K562 (cell line): ENCODE data around the gene PIGQ. TPM values are rescaled to one million over a fixed set of nuclear protein-coding genes. Genes with fewer than 3 reads are reported as not detected.

Experiments used
- ATF1 ChIP-seq, 2 experiments: fragments of 450-650 bp in 1 of 2; IDR thresholded peaks; 2 replicates each; pipeline ENCODE4 v1.6.1; 2016; ENCODE audit warnings: missing compliant biosample characterization in 1 of 2, missing genetic modification characterization in 1 of 2
- BACH1 ChIP-seq: fragments of 200-800 bp; sonication (Bioruptor generic); IDR thresholded peaks from 2 replicates; pipeline ENCODE4 v1.6.1; 2016; ENCODE audit warnings: missing genetic modification characterization, missing compliant biosample characterization
- CEBPG ChIP-seq, 3 experiments: fragments of 200-800 bp in 1 of 3; sonication (Bioruptor generic) in 1 of 3; sonication (generic) in 1 of 3; formaldehyde crosslinking in 1 of 3; IDR thresholded peaks in 2 of 3; conservative IDR thresholded peaks in 1 of 3; 2 replicates each; pipeline versions ENCODE4 v1.6.1 to v1.8.0; 2016 to 2022; ENCODE audit warnings: missing compliant biosample characterization in 2 of 3, missing genetic modification characterization in 2 of 3, mild to moderate bottlenecking in 1 of 3, missing genetic modification reagents in 1 of 3
- CXXC5 ChIP-seq: fragments of 250-450 bp; sonication (Bioruptor Pico); IDR thresholded peaks from 2 replicates; pipeline ENCODE4 v1.8.0; 2022; ENCODE audit warnings: inconsistent platforms, mild to moderate bottlenecking, moderate library complexity
- FOS ChIP-seq: IDR thresholded peaks from 3 replicates; pipeline ENCODE4 v1.6.1; 2011; ENCODE audit not compliant: insufficient read length; ENCODE audit errors: extremely low read depth
- HLTF ChIP-seq: fragments of 450-650 bp; IDR thresholded peaks from 2 replicates; pipeline ENCODE4 v1.6.1; 2016
- HNRNPLL ChIP-seq: fragments of 200-400 bp; formaldehyde crosslinking; IDR thresholded peaks from 2 replicates; pipeline ENCODE4 v1.6.1; 2017; ENCODE audit warnings: low read length, low read depth, mild to moderate bottlenecking; ENCODE audit not compliant: poor library complexity, severe bottlenecking
- LCOR ChIP-seq: sonication (generic); formaldehyde crosslinking; IDR thresholded peaks from 2 replicates; pipeline ENCODE4 v1.8.0; 2022; ENCODE audit warnings: mild to moderate bottlenecking, missing genetic modification reagents
- NCOA4 ChIP-seq: fragments of 450-650 bp; IDR thresholded peaks from 2 replicates; pipeline ENCODE4 v1.6.1; 2018; ENCODE audit warnings: mild to moderate bottlenecking; ENCODE audit not compliant: partially characterized antibody
- POLR2A ChIP-seq: fragments of 450-650 bp; conservative IDR thresholded peaks from 2 replicates; pipeline ENCODE4 v1.6.1; 2016
- PYGO2 ChIP-seq: fragments of 450-650 bp; IDR thresholded peaks from 2 replicates; pipeline ENCODE4 v1.6.1; 2016; ENCODE audit warnings: mild to moderate bottlenecking, missing genetic modification characterization, moderate library complexity, missing compliant biosample characterization
- RBBP5 ChIP-seq: fragments of 200-600 bp; sonication (generic); IDR thresholded peaks from 2 replicates; pipeline ENCODE4 v1.6.1; 2012; ENCODE audit warnings: borderline replicate concordance, mild to moderate bottlenecking, low read length, control low read depth, inconsistent platforms; ENCODE audit not compliant: insufficient read depth, poor library complexity, severe bottlenecking
- SAFB ChIP-seq: fragments of 200-400 bp; formaldehyde crosslinking; IDR thresholded peaks from 2 replicates; pipeline ENCODE4 v1.6.1; 2017; ENCODE audit warnings: low read depth, low read length, borderline replicate concordance
- SPI1 ChIP-seq: IDR thresholded peaks from 2 replicates; pipeline ENCODE4 v1.6.1; 2011; ENCODE audit warnings: low read depth, low read length, control low read depth, borderline replicate concordance
- THAP7 ChIP-seq: fragments of 250-450 bp; sonication (Bioruptor Pico); IDR thresholded peaks from 2 replicates; pipeline ENCODE4 v1.5.0; 2021
- ZBED1 ChIP-seq: IDR thresholded peaks from 2 replicates; pipeline ENCODE4 v1.6.1; 2014
- ZFX ChIP-seq: sonication (generic); formaldehyde crosslinking; IDR thresholded peaks from 2 replicates; pipeline ENCODE4 v1.8.0; 2022; ENCODE audit warnings: mild to moderate bottlenecking, missing genetic modification reagents, moderate library complexity
- ZNF699 ChIP-seq: fragments of 250-450 bp; sonication (Bioruptor Pico); IDR thresholded peaks from 2 replicates; pipeline ENCODE4 v1.8.0; 2021; ENCODE audit warnings: mild to moderate bottlenecking, moderate library complexity; ENCODE audit not compliant: insufficient replicate concordance
- ZNF766 ChIP-seq: fragments of 200-800 bp; sonication (Bioruptor generic); conservative IDR thresholded peaks from 2 replicates; pipeline ENCODE4 v1.6.1; 2016; ENCODE audit warnings: missing genetic modification characterization, missing compliant biosample characterization
- polyA plus RNA-seq, 8 experiments: library from polyadenylated mRNA; depleted of rRNA in 4 of 8; stranded (reverse) in 5 of 8; unstranded in 3 of 8; fragments of >200 nt; fragmentation: Nextera tagmentation in 2 of 8; fragmentation: Illumina TruSeq in 1 of 8; extraction: Ambion mirVana in 2 of 8; extraction: Trizol in 1 of 8; gene quantifications; 2 replicates each; pipeline versions ENCODE4 v1.2.1 to v1.2.3, GENCODE V29; 2011 to 2014; ENCODE audit warnings: inconsistent platforms in 1 of 8, missing spikeins in 1 of 8
- total RNA-seq, 7 experiments: library from RNA; depleted of rRNA in 6 of 7; stranded (reverse); fragments of >200 nt in 6 of 7; fragmentation: Illumina TruSeq in 2 of 7; extraction: Trizol in 2 of 7; gene quantifications; 2 replicates each; pipeline versions ENCODE4 v1.2.1 to v1.2.3, GENCODE V29; 2011 to 2021; ENCODE audit warnings: low replicate concordance in 1 of 7
- TF ChIP-seq, protein P1 (sequence below): sonication (generic); formaldehyde crosslinking; IDR thresholded peaks from 2 replicates; pipeline ENCODE4 v1.8.0; 2023; ENCODE audit warnings: mild to moderate bottlenecking, missing genetic modification reagents
- TF ChIP-seq, protein P2 (sequence below): fragments of 250-450 bp; sonication (Bioruptor Pico); IDR thresholded peaks from 2 replicates; pipeline ENCODE4 v1.8.0; 2022; ENCODE audit warnings: inconsistent platforms, mild to moderate bottlenecking, moderate library complexity, borderline replicate concordance
- TF ChIP-seq, protein P3 (sequence below): IDR thresholded peaks from 2 replicates; pipeline ENCODE4 v1.6.1; 2011; ENCODE audit warnings: borderline replicate concordance, low read depth, mild to moderate bottlenecking, moderate library complexity, low read length; ENCODE audit not compliant: insufficient read depth, poor library complexity, severe bottlenecking

The PIGQ gene
- total and polyA plus RNA-seq, 9 of the 15 experiments (the other 6 are each of a cell fraction or from before 2014, with no cell fraction given) = 0.20 to 49.6 (median 11.7) TPM

DNA sequence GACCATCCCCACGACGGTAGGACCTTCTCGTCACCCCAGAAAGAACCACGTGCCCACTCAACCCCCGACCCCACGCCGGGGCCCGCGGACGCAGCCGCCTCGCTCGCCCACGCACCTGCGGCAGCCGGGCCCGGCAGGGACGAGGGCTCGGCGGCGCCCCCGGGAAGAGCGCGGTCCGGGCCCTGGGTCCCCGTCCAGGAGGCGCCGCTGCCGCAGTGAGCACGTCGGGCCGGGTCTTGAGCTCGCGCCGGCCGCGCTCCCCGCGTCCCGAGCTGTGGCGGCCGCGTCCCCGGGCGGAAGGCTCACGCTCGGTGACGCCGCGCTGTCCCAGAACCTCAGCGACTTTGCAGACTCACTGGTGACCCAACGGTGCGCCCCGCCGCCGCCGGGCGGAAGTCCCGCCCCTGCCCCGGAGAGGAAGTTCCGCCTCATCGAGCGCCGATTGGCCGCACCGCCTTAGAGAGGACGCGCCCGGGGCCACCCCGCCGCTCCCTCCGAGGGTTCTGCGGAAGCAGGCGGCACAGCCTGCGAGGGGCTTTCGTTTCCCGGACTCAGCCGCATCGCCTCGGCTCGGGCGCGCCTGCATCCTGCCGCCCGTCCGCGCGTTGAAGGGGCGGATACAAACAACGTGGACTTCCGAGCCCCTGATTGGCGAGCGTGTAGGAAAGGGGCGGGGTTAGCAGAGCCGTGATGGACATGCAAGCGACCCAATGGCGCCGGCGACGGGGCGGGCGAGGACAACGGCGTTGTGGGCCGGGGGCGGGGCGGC, 19.3 kb downstream of the PIGQ start (continued):
- TF ChIP-seq THAP7 (CRISPR knock-in tag) (0 out of 2 replicates have a peak, but pooled peaks have one; percentile 53), POLR2A (peak; percentile 82), ZFX (CRISPR knock-in tag) (peak; percentile 76), RBBP5 (peak; percentile 57), SPI1 (peak; percentile 88), LCOR (CRISPR knock-in tag) (peak; percentile 41; the same call in 1 of the 2 replicates), ZNF766 (CRISPR knock-in tag) (peak; percentile 32; the same call in 1 of the 2 replicates), FOS (no peak), HLTF (no peak), CEBPG (CRISPR knock-in tag; IDR thresholded peaks at IDR 0.05) (0 out of 2 replicates have a peak, but pooled peaks have one; percentile 15), CEBPG (tag; conservative IDR thresholded peaks at IDR 0.05 in 1 of 2, IDR thresholded peaks at IDR 0.05 in 1 of 2) (no peak), HNRNPLL (peak; percentile 31), BACH1 (tag) (no peak), ZBED1 (peak; percentile 45; the same call in 1 of the 2 replicates), SAFB (peak; percentile 78), NCOA4 (no peak), PYGO2 (tag) (no peak), ATF1 (CRISPR knock-in tag; IDR thresholded peaks at IDR 0.05) (no peak), ATF1 (tag; IDR thresholded peaks at IDR 0.05) (peak; percentile 92), CXXC5 (peak; percentile 63), ZNF699 (CRISPR knock-in tag) (no peak)
- TF ChIP-seq, protein P1, sequence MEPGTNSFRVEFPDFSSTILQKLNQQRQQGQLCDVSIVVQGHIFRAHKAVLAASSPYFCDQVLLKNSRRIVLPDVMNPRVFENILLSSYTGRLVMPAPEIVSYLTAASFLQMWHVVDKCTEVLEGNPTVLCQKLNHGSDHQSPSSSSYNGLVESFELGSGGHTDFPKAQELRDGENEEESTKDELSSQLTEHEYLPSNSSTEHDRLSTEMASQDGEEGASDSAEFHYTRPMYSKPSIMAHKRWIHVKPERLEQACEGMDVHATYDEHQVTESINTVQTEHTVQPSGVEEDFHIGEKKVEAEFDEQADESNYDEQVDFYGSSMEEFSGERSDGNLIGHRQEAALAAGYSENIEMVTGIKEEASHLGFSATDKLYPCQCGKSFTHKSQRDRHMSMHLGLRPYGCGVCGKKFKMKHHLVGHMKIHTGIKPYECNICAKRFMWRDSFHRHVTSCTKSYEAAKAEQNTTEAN (CRISPR knock-in tag) = 0 out of 2 replicates have a peak, but pooled peaks have one; percentile 73
- TF ChIP-seq, protein P2, sequence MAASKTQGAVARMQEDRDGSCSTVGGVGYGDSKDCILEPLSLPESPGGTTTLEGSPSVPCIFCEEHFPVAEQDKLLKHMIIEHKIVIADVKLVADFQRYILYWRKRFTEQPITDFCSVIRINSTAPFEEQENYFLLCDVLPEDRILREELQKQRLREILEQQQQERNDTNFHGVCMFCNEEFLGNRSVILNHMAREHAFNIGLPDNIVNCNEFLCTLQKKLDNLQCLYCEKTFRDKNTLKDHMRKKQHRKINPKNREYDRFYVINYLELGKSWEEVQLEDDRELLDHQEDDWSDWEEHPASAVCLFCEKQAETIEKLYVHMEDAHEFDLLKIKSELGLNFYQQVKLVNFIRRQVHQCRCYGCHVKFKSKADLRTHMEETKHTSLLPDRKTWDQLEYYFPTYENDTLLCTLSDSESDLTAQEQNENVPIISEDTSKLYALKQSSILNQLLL (CRISPR knock-in tag) = no peak
- TF ChIP-seq, protein P3, sequence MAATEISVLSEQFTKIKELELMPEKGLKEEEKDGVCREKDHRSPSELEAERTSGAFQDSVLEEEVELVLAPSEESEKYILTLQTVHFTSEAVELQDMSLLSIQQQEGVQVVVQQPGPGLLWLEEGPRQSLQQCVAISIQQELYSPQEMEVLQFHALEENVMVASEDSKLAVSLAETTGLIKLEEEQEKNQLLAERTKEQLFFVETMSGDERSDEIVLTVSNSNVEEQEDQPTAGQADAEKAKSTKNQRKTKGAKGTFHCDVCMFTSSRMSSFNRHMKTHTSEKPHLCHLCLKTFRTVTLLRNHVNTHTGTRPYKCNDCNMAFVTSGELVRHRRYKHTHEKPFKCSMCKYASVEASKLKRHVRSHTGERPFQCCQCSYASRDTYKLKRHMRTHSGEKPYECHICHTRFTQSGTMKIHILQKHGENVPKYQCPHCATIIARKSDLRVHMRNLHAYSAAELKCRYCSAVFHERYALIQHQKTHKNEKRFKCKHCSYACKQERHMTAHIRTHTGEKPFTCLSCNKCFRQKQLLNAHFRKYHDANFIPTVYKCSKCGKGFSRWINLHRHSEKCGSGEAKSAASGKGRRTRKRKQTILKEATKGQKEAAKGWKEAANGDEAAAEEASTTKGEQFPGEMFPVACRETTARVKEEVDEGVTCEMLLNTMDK = no peak
